Esophagus muscularis mucosa (tissue), 3 donors: ENCODE measurements around the gene DMD.

ENCODE experiments used
- POLR2A ChIP-seq: fragments of 450-650 bp; IDR thresholded peaks from one replicate; pipeline ENCODE4 v1.6.1; 2017; ENCODE audit warnings: antibody characterized with exemption, moderate library complexity, mild to moderate bottlenecking, low read depth
- POLR2AphosphoS5 ChIP-seq, 2 donors: sonication (generic); formaldehyde crosslinking; IDR thresholded peaks; one replicate each; pipeline ENCODE4 v1.6.1; 2017; ENCODE audit warnings: antibody characterized with exemption in 2 of 2
- TF ChIP-seq, protein P1 (sequence below), 3 experiments: fragments of 200-600 bp in 2 of 3; fragments of 450-650 bp in 1 of 3; sonication (generic) in 2 of 3; IDR thresholded peaks; one replicate each; pipeline ENCODE4 v1.5.1; 2017 to 2019; ENCODE audit warnings: antibody characterized with exemption in 3 of 3, mild to moderate bottlenecking in 2 of 3, moderate library complexity in 1 of 3

DNA sequence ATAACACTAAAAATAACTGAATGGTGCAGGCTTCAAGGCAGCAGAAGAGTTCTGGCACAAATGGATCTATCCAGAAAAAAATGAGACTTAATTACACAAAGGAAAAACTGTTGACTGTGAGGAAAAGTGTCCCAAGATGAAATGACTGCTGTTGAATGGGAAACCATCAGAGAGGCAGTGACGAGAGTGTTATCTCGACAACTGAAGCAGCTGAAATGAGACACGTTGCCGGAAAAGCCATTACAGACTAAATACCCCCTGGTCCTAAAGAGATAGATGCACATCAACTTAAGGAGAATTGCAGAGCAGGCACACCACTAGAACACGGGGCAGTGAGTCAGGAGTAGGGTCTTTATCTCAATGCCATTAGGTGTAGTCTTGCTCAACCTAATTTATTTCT, 277.8 kb downstream of the DMD start:
- TF ChIP-seq, protein P1, sequence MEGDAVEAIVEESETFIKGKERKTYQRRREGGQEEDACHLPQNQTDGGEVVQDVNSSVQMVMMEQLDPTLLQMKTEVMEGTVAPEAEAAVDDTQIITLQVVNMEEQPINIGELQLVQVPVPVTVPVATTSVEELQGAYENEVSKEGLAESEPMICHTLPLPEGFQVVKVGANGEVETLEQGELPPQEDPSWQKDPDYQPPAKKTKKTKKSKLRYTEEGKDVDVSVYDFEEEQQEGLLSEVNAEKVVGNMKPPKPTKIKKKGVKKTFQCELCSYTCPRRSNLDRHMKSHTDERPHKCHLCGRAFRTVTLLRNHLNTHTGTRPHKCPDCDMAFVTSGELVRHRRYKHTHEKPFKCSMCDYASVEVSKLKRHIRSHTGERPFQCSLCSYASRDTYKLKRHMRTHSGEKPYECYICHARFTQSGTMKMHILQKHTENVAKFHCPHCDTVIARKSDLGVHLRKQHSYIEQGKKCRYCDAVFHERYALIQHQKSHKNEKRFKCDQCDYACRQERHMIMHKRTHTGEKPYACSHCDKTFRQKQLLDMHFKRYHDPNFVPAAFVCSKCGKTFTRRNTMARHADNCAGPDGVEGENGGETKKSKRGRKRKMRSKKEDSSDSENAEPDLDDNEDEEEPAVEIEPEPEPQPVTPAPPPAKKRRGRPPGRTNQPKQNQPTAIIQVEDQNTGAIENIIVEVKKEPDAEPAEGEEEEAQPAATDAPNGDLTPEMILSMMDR (IDR thresholded peaks at IDR 0.05): no peak
- no peak for TF ChIP-seq POLR2A
- TF ChIP-seq POLR2AphosphoS5 (IDR thresholded peaks at IDR 0.05): no peak
